ENCODE results near the gene LTB4R.

LTB4R gene

DNA sequence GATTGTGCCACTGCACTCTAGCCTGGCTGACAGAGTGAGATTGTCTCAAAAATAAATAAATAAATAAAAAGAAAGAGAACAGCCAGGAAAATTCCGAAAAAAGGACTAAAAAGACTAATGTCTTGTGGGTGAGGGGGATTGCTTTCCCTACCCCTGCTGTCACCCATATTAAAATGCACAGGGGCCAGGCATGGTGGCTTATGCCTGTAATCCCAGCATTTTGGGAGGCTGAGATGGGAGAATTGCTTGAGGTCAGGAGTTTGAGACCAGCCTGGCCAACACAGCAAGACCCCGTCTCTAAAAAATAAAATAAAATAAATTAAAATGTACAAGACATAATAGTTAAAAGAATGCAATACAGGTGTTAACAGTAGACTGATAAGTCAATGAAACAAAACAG is 17.8 kb upstream of the LTB4R start:
- no peak overlapping the region for H3K4me3 ChIP-seq (ENCODE audit: low read depth, low read length)
- TF ChIP-seq, protein P1, sequence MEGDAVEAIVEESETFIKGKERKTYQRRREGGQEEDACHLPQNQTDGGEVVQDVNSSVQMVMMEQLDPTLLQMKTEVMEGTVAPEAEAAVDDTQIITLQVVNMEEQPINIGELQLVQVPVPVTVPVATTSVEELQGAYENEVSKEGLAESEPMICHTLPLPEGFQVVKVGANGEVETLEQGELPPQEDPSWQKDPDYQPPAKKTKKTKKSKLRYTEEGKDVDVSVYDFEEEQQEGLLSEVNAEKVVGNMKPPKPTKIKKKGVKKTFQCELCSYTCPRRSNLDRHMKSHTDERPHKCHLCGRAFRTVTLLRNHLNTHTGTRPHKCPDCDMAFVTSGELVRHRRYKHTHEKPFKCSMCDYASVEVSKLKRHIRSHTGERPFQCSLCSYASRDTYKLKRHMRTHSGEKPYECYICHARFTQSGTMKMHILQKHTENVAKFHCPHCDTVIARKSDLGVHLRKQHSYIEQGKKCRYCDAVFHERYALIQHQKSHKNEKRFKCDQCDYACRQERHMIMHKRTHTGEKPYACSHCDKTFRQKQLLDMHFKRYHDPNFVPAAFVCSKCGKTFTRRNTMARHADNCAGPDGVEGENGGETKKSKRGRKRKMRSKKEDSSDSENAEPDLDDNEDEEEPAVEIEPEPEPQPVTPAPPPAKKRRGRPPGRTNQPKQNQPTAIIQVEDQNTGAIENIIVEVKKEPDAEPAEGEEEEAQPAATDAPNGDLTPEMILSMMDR (IDR thresholded peaks at IDR 0.05; ENCODE audit: insufficient read depth, low read length, missing control alignments), result no peak
- DNase-seq (ENCODE audit: low read depth, low spot score), result no peak
- ChIA-PET POLR2A (interaction anchor here (0.6 kb wide), 1 partner anchor 51 kb away, joined by 3 read pairs; the partner anchor contains the start of gene TINF2), CTCF (interaction anchor here (1.0 to 5.2 kb wide), 4 partner anchors 11 to 61 kb away, joined by 4 to 34 read pairs (median 14); partner anchors contain the start of genes CIDEB, GMPR2 and TINF2)

DNA sequence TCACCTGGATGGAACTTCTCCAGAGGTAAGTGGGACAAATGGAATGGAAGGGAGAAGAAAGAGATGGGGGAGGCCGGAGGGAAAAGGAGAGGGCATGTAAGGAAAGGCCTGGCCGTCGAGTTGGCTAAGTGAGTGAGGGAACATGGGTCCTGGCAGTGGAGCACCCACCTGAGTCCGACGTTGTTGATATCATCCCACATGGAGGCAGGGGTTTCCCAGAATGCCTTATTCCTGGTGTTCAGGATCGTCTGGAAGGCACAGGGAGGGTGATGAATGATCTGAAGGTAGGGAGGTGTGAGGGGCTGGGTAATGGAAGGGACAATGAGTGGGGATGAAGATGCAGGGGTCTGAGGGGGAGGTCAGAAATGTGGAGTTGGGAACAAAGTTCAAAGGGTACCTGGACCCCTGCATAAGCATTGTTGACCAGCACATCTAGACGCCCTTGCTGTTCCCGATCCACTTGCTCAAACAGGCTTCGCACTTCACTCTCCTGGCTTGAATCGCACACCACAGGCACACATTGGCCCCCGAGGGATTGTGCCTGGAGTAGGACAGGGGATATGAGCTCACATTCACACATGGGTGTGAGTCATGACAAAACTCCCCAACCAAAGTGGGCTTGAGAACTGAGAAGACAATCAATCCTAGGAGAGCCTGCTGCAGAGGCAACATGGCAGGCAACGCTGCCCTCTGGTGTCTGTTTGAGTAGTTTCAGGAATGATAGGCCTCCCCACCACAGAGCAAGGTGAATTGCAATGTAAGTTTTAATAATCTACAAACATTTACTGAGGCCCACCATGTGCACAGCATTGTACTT is 14.8 kb upstream of the LTB4R start:
- H3K4me3 ChIP-seq (ENCODE audit: low read depth, low read length), result no peak overlapping the region
- CTCF ChIA-PET, result interaction anchor here (0.6 to 21.1 kb wide), 45 partner anchors 10 to 245 kb away, joined by 3 to 688 read pairs (median 7); partner anchors contain the start of genes ADCY4, CARMIL3, CBLN3 and CHMP4A
- TF ChIP-seq, protein P1 (IDR thresholded peaks at IDR 0.05; ENCODE audit: insufficient read depth, low read length, missing control alignments), result peak; percentile 79
- peak; percentile 79 for DNase-seq (ENCODE audit: low read depth, low spot score)
- POLR2A ChIA-PET, result interaction anchor here (0.6 to 4.1 kb wide), 4 partner anchors 54 to 101 kb away, joined by 3 to 26 read pairs (median 4); partner anchors contain the start of genes CHMP4A, TINF2 and TM9SF1

DNA sequence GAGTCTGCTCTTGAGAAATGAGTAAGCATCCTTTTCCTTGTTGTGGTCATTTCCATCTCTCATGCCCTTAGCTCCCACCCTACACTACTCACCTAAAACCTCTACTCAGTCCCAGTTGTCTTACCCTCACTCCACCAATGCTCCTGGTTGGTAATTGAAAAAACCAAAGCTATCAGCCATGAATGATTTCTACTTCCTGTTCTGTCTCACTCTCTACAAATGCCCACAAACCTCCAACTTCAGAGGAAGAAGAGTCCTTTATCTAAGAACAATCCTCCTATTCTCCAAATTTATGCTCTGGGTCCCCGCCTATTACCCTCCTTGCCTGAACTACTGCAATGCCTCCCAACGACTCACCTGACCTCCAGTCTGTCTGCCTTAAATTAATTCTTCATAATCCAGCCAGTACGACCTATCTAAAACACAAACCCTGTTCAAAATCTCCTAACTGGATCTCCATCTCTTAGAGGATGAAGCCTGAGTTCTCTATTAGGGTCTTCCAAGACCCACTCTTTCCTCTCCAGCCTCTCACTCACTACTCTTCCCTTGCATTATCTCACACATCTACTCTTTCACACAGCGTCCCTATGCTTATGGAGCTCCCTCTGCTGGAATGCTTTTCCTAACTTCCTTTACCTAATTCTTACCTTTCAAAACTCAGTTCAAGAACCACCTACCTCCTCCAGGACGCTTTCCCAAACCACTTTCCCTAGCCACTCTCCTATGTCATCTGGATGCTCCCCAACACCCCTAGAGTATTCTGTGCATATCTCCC is 13.9 kb upstream of the LTB4R start:
- no peak overlapping the region for H3K4me3 ChIP-seq (ENCODE audit: low read depth, low read length)
- TF ChIP-seq, protein P1 (IDR thresholded peaks at IDR 0.05; ENCODE audit: insufficient read depth, low read length, missing control alignments), result peak; percentile 45
- ChIA-PET POLR2A (interaction anchor here (0.6 to 4.1 kb wide), 4 partner anchors 55 to 320 kb away, joined by 3 to 26 read pairs (median 4); partner anchors contain the start of genes CHMP4A, TINF2 and TM9SF1), CTCF (interaction anchor here (0.6 to 21.1 kb wide), 51 partner anchors 9 to 246 kb away, joined by 3 to 688 read pairs (median 5); partner anchors contain the start of genes ADCY4, CARMIL3, CBLN3 and CHMP4A)
- no peak for DNase-seq (ENCODE audit: low read depth, low spot score)

DNA sequence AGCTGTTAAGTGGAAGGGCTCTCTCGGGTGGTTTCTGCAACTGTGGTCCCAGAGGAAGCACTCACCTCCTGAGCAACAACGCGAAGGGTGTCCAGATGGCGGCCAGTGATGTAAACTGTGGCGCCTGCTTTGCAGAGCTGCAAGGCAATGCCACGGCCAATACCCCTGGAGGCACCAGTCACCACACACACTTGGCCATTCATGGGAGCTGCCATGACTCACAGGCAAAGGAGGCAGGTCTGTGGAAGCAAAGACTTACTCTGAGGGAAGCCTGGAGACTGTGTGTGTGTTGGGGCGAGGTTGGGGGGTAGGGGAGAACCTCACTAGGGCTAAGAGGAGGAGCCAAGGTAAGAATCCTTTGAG is 12.4 kb upstream of the LTB4R start:
- H3K4me3 ChIP-seq (ENCODE audit: low read depth, low read length), result peak overlapping the region; percentile 99
- TF ChIP-seq, protein P1 (IDR thresholded peaks at IDR 0.05; ENCODE audit: insufficient read depth, low read length, missing control alignments), result no peak
- ChIA-PET CTCF (interaction anchor here (1.4 to 21.1 kb wide), 14 partner anchors 9 to 242 kb away, joined by 5 to 688 read pairs (median 42); partner anchors contain the start of genes ADCY4, CBLN3, CHMP4A and CIDEB), POLR2A (interaction anchor here (0.8 to 4.1 kb wide), 5 partner anchors 28 to 158 kb away, joined by 3 to 26 read pairs (median 4); partner anchors contain the start of genes EMC9, IPO4, RABGGTA and TINF2)
- DNase-seq (ENCODE audit: low read depth, low spot score), result peak; percentile 31

DNA sequence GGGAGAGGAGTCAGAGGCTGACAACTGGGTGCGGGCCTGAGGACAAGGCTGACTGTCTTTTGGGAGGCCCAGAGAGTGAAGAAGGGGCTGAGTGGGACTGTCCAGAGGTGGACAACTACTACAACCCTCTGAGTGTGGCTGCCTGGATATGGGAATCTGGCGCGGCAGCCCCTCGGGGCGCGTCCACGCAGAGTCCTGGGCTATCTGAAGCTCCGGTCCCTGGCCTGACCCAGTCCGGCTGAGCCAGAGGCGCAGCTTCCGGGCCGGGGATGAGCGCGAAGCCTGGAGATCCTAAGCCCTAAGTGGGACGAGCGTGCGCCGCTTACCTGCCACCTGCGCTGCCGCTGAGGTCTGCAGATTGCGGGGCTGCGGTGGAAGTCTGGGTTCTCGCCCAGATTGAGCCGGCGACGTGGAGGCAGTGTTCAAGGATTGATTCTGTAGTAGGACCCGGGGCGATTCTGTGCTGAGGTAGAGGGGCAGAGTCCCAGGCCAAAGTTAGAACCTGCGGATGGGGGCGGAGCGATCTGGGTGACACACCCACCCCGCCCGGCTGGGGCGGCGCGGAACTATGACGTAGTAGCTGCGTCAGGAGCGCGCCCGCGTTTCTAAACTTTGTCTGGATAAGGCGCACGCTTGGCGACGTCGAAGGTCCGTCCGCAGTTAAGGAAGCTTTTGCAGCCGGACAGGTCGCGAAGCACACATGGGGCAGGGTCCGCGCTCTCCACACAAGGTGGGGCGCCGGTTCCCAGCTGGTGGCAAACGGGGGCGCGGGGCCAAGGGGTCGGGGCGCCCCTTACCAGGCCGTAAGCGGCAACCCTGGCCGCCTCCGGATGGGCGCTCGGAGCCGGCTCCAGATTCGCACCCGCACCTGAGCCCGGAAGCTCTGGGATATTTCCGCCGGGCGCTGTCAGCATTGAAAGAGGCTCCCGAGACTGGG is 11.8 kb upstream of the LTB4R start, which contains the start of the genes DHRS1 and NOP9:
DHRS1 (minus strand) TSS at position 526 of the 937 bp plus-strand sequence. CDS start 674 bp downstream, outside the sequence.
NOP9 (plus strand) TSS at position 596 of the 937 bp plus-strand sequence; CDS start at position 701, 105 bp downstream.
- TF ChIP-seq, protein P1 (IDR thresholded peaks at IDR 0.05; ENCODE audit: insufficient read depth, low read length, missing control alignments), result no peak
- DNase-seq (ENCODE audit: low read depth, low spot score), result peak; percentile 24
- POLR2A ChIA-PET, result interaction anchor here (0.7 to 4.1 kb wide), 8 partner anchors 9 to 158 kb away, joined by 3 to 26 read pairs (median 4); partner anchors contain the start of genes CIDEB, EMC9, IPO4 and RABGGTA
- peak within 1 kb of the TSS; percentile 99 for H3K4me3 ChIP-seq (ENCODE audit: low read depth, low read length)
- CTCF ChIA-PET, result interaction anchor here (1.0 to 21.1 kb wide), 17 partner anchors 10 to 242 kb away, joined by 3 to 688 read pairs (median 33); partner anchors contain the start of genes ADCY4, CBLN3, CHMP4A and CIDEB

Data from AG04449 (cell line).